Measurements from ENCODE around the gene TMEM245.

TMEM245 gene

GRCh38 chr9:109011231-109011671, 108.5 kb downstream of the TMEM245 start:
- H3K27ac ChIP-seq (ENCODE audit: insufficient read depth, low read length, poor library complexity, severe bottlenecking) = no peak overlapping the region
- no peak for DNase-seq
- peaks cover 12% of the 10 kb centered on the region for H3K4me1 ChIP-seq (ENCODE audit: control insufficient read depth, insufficient read depth, low read length, poor library complexity, severe bottlenecking)
- no peaks in the 10 kb centered on the region for H3K27me3 ChIP-seq (replicated peaks; ENCODE audit: control insufficient read depth, insufficient read depth, low read length, poor library complexity, severe bottlenecking)
- no peak overlapping the region for H3K4me3 ChIP-seq (ENCODE audit: insufficient read depth, low read depth, low read length, poor library complexity, severe bottlenecking)
- H3K36me3 ChIP-seq (ENCODE audit: control insufficient read depth, insufficient read depth, low read length) = no peaks in the 10 kb centered on the region
- no peaks in the 10 kb centered on the region for H3K9me3 ChIP-seq (ENCODE audit: control insufficient read depth, low read length)

DNA sequence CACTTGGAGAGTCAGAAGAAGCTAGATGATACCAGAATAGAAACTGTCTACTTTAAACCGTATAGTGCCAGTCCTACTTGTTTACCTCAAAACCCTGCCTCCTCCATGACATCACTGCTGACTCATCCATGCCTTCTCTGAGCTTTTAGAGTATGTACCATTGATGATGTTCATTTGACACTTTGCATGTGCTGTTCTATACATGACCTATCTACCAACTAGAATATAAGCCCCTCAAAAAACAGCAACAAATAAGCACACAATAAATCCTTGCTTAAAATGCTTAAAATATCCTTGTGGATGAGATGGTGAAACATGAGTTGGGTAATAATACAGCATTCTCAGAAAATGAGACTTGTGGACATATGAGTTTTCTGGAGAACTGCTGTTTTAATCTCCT, 109.0 kb downstream of the TMEM245 start:
- no peaks in the 10 kb centered on the region for H3K9me3 ChIP-seq (ENCODE audit: control insufficient read depth, low read length)
- DNase-seq = peak; percentile 6 to 21 (median 18)
- H3K36me3 ChIP-seq (ENCODE audit: control insufficient read depth, insufficient read depth, low read length) = no peaks in the 10 kb centered on the region
- H3K27me3 ChIP-seq (replicated peaks; ENCODE audit: control insufficient read depth, insufficient read depth, low read length, poor library complexity, severe bottlenecking) = no peaks in the 10 kb centered on the region
- no peak overlapping the region for H3K27ac ChIP-seq (ENCODE audit: insufficient read depth, low read length, poor library complexity, severe bottlenecking)
- peaks cover 12% of the 10 kb centered on the region for H3K4me1 ChIP-seq (ENCODE audit: control insufficient read depth, insufficient read depth, low read length, poor library complexity, severe bottlenecking)
- no peak overlapping the region for H3K4me3 ChIP-seq (ENCODE audit: insufficient read depth, low read depth, low read length, poor library complexity, severe bottlenecking)

GRCh38 chr9:109005678-109006077, 114.1 kb downstream of the TMEM245 start:
- Histone ChIP-seq H3K36me3 (ENCODE audit: control insufficient read depth, insufficient read depth, low read length) (no peaks in the 10 kb centered on the region), H3K27ac (ENCODE audit: insufficient read depth, low read length, poor library complexity, severe bottlenecking) (no peak overlapping the region), H3K4me3 (ENCODE audit: insufficient read depth, low read depth, low read length, poor library complexity, severe bottlenecking) (no peak overlapping the region), H3K27me3 (replicated peaks; ENCODE audit: control insufficient read depth, insufficient read depth, low read length, poor library complexity, severe bottlenecking) (no peaks in the 10 kb centered on the region), H3K9me3 (ENCODE audit: control insufficient read depth, low read length) (no peaks in the 10 kb centered on the region), H3K4me1 (ENCODE audit: control insufficient read depth, insufficient read depth, low read length, poor library complexity, severe bottlenecking) (peaks cover 6% of the 10 kb centered on the region)
- no peak for DNase-seq

GRCh38 chr9:109003116-109003515, 116.6 kb downstream of the TMEM245 start:
- no peak for DNase-seq

DNA sequence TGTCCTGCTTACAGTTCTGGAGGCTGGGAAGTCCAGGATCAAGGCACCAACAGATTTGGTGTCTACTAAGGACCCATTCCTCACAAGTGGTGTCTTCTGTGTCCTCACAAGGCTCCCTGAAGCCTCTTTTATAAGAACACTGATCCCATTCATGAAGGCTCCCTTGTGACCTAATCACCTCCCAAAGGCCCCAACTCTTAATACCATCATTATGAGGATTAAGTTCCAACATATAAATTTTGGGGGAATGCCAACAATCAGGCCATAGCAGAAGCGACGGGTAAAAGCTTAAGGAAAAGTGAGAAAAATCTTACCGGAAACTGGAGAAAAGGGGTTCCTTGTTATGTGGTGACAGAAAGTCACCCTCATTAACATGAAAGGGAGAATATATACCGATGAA, 117.6 kb downstream of the TMEM245 start:
- Histone ChIP-seq H3K27ac (ENCODE audit: insufficient read depth, low read length, poor library complexity, severe bottlenecking) (no peak overlapping the region), H3K4me1 (ENCODE audit: control insufficient read depth, insufficient read depth, low read length, poor library complexity, severe bottlenecking) (peaks cover 6% of the 10 kb centered on the region), H3K36me3 (ENCODE audit: control insufficient read depth, insufficient read depth, low read length) (no peaks in the 10 kb centered on the region), H3K27me3 (replicated peaks; ENCODE audit: control insufficient read depth, insufficient read depth, low read length, poor library complexity, severe bottlenecking) (no peaks in the 10 kb centered on the region), H3K9me3 (ENCODE audit: control insufficient read depth, low read length) (no peaks in the 10 kb centered on the region), H3K4me3 (ENCODE audit: insufficient read depth, low read depth, low read length, poor library complexity, severe bottlenecking) (no peak overlapping the region)
- DNase-seq = no peak

More at GRCh38 chr9:109003116-109003515, 116.6 kb downstream of the TMEM245 start:
- H3K9me3 ChIP-seq (ENCODE audit: control insufficient read depth, low read length) = no peaks in the 10 kb centered on the region
- no peaks in the 10 kb centered on the region for H3K27me3 ChIP-seq (replicated peaks; ENCODE audit: control insufficient read depth, insufficient read depth, low read length, poor library complexity, severe bottlenecking)
- H3K27ac ChIP-seq (ENCODE audit: insufficient read depth, low read length, poor library complexity, severe bottlenecking) = no peak overlapping the region
- H3K4me1 ChIP-seq (ENCODE audit: control insufficient read depth, insufficient read depth, low read length, poor library complexity, severe bottlenecking) = peaks cover 6% of the 10 kb centered on the region
- H3K4me3 ChIP-seq (ENCODE audit: insufficient read depth, low read depth, low read length, poor library complexity, severe bottlenecking) = no peak overlapping the region
- no peaks in the 10 kb centered on the region for H3K36me3 ChIP-seq (ENCODE audit: control insufficient read depth, insufficient read depth, low read length)

- Histone ChIP-seq H3K36me3 (ENCODE audit: control insufficient read depth, insufficient read depth, low read length) (no peaks in the 10 kb centered on the region), H3K4me3 (ENCODE audit: insufficient read depth, low read depth, low read length, poor library complexity, severe bottlenecking) (no peak overlapping the region), H3K4me1 (ENCODE audit: control insufficient read depth, insufficient read depth, low read length, poor library complexity, severe bottlenecking) (peaks cover 6% of the 10 kb centered on the region), H3K27ac (ENCODE audit: insufficient read depth, low read length, poor library complexity, severe bottlenecking) (no peak overlapping the region), H3K27me3 (replicated peaks; ENCODE audit: control insufficient read depth, insufficient read depth, low read length, poor library complexity, severe bottlenecking) (no peaks in the 10 kb centered on the region), H3K9me3 (ENCODE audit: control insufficient read depth, low read length) (no peaks in the 10 kb centered on the region)
- no peak for DNase-seq
Measured at GRCh38 chr9:109001275-109001676, 118.5 kb downstream of the TMEM245 start.

DNA sequence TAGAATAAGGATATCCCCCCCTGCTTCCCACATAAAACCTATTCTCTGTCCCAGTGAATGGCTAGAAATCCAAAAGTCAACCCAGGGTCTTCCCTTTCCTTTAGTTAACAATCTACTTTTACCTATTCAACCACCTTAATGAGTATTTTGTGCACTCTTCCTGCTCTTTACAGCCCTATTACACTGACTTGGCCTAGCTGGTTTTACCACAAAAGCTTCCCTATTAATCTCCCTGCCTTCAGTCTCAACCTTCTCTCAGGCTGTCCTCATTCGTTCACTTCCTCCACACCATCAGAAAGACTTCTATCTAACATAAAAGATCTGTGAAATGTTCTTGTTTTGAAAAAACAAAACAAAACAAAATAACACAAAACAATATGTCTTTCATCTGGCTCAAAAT, 122.6 kb downstream of the TMEM245 start:
- no peak overlapping the region for H3K27ac ChIP-seq (ENCODE audit: insufficient read depth, low read length, poor library complexity, severe bottlenecking)
- no peaks in the 10 kb centered on the region for H3K27me3 ChIP-seq (replicated peaks; ENCODE audit: control insufficient read depth, insufficient read depth, low read length, poor library complexity, severe bottlenecking)
- H3K4me1 ChIP-seq (ENCODE audit: control insufficient read depth, insufficient read depth, low read length, poor library complexity, severe bottlenecking) = peaks cover 6% of the 10 kb centered on the region
- H3K4me3 ChIP-seq (ENCODE audit: insufficient read depth, low read depth, low read length, poor library complexity, severe bottlenecking) = no peak overlapping the region
- DNase-seq = no peak
- H3K9me3 ChIP-seq (ENCODE audit: control insufficient read depth, low read length) = no peaks in the 10 kb centered on the region
- no peaks in the 10 kb centered on the region for H3K36me3 ChIP-seq (ENCODE audit: control insufficient read depth, insufficient read depth, low read length)

GRCh38 chr9:108996643-108997042, 123.1 kb downstream of the TMEM245 start:
- peaks cover 6% of the 10 kb centered on the region for H3K4me1 ChIP-seq (ENCODE audit: control insufficient read depth, insufficient read depth, low read length, poor library complexity, severe bottlenecking)
- DNase-seq = no peak
- H3K9me3 ChIP-seq (ENCODE audit: control insufficient read depth, low read length) = no peaks in the 10 kb centered on the region
- no peak overlapping the region for H3K27ac ChIP-seq (ENCODE audit: insufficient read depth, low read length, poor library complexity, severe bottlenecking)
- H3K4me3 ChIP-seq (ENCODE audit: insufficient read depth, low read depth, low read length, poor library complexity, severe bottlenecking) = no peak overlapping the region
- H3K36me3 ChIP-seq (ENCODE audit: control insufficient read depth, insufficient read depth, low read length) = no peaks in the 10 kb centered on the region
- no peaks in the 10 kb centered on the region for H3K27me3 ChIP-seq (replicated peaks; ENCODE audit: control insufficient read depth, insufficient read depth, low read length, poor library complexity, severe bottlenecking)

- H3K4me1 ChIP-seq (ENCODE audit: control insufficient read depth, insufficient read depth, low read length, poor library complexity, severe bottlenecking) = no peaks in the 10 kb centered on the region
- no peaks in the 10 kb centered on the region for H3K36me3 ChIP-seq (ENCODE audit: control insufficient read depth, insufficient read depth, low read length)
- no peak overlapping the region for H3K27ac ChIP-seq (ENCODE audit: insufficient read depth, low read length, poor library complexity, severe bottlenecking)
- no peak for DNase-seq
- H3K4me3 ChIP-seq (ENCODE audit: insufficient read depth, low read depth, low read length, poor library complexity, severe bottlenecking) = no peak overlapping the region
- no peaks in the 10 kb centered on the region for H3K9me3 ChIP-seq (ENCODE audit: control insufficient read depth, low read length)
- no peaks in the 10 kb centered on the region for H3K27me3 ChIP-seq (replicated peaks; ENCODE audit: control insufficient read depth, insufficient read depth, low read length, poor library complexity, severe bottlenecking)
Measured at GRCh38 chr9:108994695-108995094, 125.1 kb downstream of the TMEM245 start.

DNA sequence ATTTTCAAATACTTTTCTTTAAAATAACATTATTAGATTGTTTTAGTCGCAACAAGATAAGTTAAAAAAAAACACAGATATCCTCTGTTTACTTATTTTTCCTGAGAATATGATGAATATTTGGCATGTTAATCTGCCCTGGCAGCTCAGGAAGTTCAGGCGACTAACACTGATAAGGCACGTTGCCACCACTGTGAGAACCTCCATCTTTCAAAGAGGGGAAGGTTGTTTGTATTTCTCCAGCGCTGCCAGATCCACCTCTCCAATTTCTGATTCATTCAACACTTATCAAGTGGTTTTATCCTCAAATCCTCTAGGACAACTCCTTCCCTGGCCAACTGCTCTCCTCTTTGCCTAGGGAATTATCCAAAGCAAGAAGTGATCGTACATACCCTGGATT, 128.3 kb downstream of the TMEM245 start:
- Histone ChIP-seq H3K9me3 (ENCODE audit: control insufficient read depth, low read length) (no peaks in the 10 kb centered on the region), H3K27ac (ENCODE audit: insufficient read depth, low read length, poor library complexity, severe bottlenecking) (no peak overlapping the region), H3K4me3 (ENCODE audit: insufficient read depth, low read depth, low read length, poor library complexity, severe bottlenecking) (no peak overlapping the region), H3K36me3 (ENCODE audit: control insufficient read depth, insufficient read depth, low read length) (no peaks in the 10 kb centered on the region), H3K27me3 (replicated peaks; ENCODE audit: control insufficient read depth, insufficient read depth, low read length, poor library complexity, severe bottlenecking) (no peaks in the 10 kb centered on the region), H3K4me1 (ENCODE audit: control insufficient read depth, insufficient read depth, low read length, poor library complexity, severe bottlenecking) (no peaks in the 10 kb centered on the region)
- no peak for DNase-seq

DNA sequence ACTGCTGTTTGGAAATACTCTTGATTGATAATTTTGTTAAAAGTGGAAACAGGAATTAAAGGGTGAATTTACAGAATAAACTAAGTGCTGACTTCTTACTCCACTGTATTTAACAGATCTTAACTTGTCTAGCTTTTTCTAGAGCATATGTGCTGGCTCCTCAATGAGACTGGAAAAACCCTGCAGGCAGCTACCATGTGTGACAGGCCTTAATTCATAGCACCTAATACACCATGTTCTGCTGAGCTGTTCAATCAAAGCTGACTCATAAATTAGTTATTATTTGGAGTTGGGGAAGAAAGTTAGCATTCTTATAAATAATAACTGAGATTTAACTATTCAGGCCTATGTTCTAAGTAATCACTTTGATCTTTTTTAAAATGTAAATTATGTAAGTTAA, 135.9 kb downstream of the TMEM245 start:
- H3K9me3 ChIP-seq (ENCODE audit: control insufficient read depth, low read length) = no peaks in the 10 kb centered on the region
- no peaks in the 10 kb centered on the region for H3K36me3 ChIP-seq (ENCODE audit: control insufficient read depth, insufficient read depth, low read length)

More for the DNA sequence above, 135.9 kb downstream of the TMEM245 start:
- Histone ChIP-seq H3K27me3 (replicated peaks; ENCODE audit: control insufficient read depth, insufficient read depth, low read length, poor library complexity, severe bottlenecking) (no peaks in the 10 kb centered on the region), H3K4me3 (ENCODE audit: insufficient read depth, low read depth, low read length, poor library complexity, severe bottlenecking) (no peak overlapping the region), H3K27ac (ENCODE audit: insufficient read depth, low read length, poor library complexity, severe bottlenecking) (no peak overlapping the region), H3K4me1 (ENCODE audit: control insufficient read depth, insufficient read depth, low read length, poor library complexity, severe bottlenecking) (no peaks in the 10 kb centered on the region)
- no peak for DNase-seq
